Spleen (tissue), 11 donors: ENCODE results near the gene GPR176. TPM values are rescaled to one million over a fixed set of nuclear protein-coding genes. Genes with fewer than 3 reads are reported as not detected.

Experiments
- DNase-seq: peaks from one replicate; pipeline ENCODE4 v3.0.0-alpha.2; 2020
- H3K27ac ChIP-seq, 8 donors: fragments of 200-600 bp; sonication (generic) in 7 of 8; 1 replicate in 4 of 8; 2 replicates in 4 of 8; pipeline versions ENCODE4 v1.5.0 to v1.8.0; 2016 to 2021; ENCODE audit warnings: inconsistent platforms in 4 of 8, mild to moderate bottlenecking in 4 of 8, moderate library complexity in 1 of 8
- H3K27me3 ChIP-seq, 7 donors: fragments of 200-600 bp; sonication (generic) in 6 of 7; replicated peaks in 1 of 7; 1 replicate in 4 of 7; 2 replicates in 3 of 7; pipeline versions ENCODE4 v1.5.0 to v1.8.0; 2016 to 2021; ENCODE audit warnings: inconsistent platforms in 3 of 7, mild to moderate bottlenecking in 1 of 7
- H3K36me3 ChIP-seq, 6 donors: fragments of 200-600 bp; sonication (generic) in 5 of 6; 1 replicate in 4 of 6; 2 replicates in 2 of 6; pipeline versions ENCODE4 v1.5.0 to v1.8.0; 2016 to 2021; ENCODE audit warnings: inconsistent platforms in 2 of 6
- H3K4me1 ChIP-seq, 6 donors: fragments of 200-600 bp; sonication (generic) in 5 of 6; 1 replicate in 3 of 6; 2 replicates in 3 of 6; pipeline versions ENCODE4 v1.5.0 to v1.8.0; 2016 to 2021; ENCODE audit warnings: inconsistent platforms in 3 of 6
- H3K4me3 ChIP-seq, 8 donors: fragments of 200-600 bp; sonication (generic) in 7 of 8; 1 replicate in 4 of 8; 2 replicates in 4 of 8; pipeline versions ENCODE4 v1.5.0 to v1.8.0; 2016 to 2021; ENCODE audit warnings: inconsistent platforms in 4 of 8, mild to moderate bottlenecking in 4 of 8, moderate library complexity in 2 of 8
- H3K9me3 ChIP-seq, 8 donors: fragments of 200-600 bp; sonication (generic) in 7 of 8; 1 replicate in 4 of 8; 2 replicates in 4 of 8; pipeline versions ENCODE4 v1.5.0 to v1.8.0; 2016 to 2021; ENCODE audit warnings: inconsistent platforms in 4 of 8
- POLR2A ChIP-seq, 3 donors: fragments of 450-650 bp; IDR thresholded peaks; one replicate each; pipeline ENCODE4 v1.5.1; 2017; ENCODE audit warnings: antibody characterized with exemption in 3 of 3, mild to moderate bottlenecking in 1 of 3
- POLR2AphosphoS5 ChIP-seq, 3 donors: sonication (generic); formaldehyde crosslinking; IDR thresholded peaks; one replicate each; pipeline ENCODE4 v1.5.1; 2017; ENCODE audit warnings: antibody characterized with exemption in 3 of 3
- WGBS, 5 donors: extraction: QIAGEN DNeasy Blood & Tissue Kit in 3 of 5; methylation state at CpG; one replicate each; pipeline versions ENCODE4 v1.1.5 to v1.1.7; 2013 to 2018; 5-methylcytosine and 5-hydroxymethylcytosine counted together
- intact Hi-C: fragments of 100-400 bp; cut with DNase I; formaldehyde crosslinking; loops from one replicate; pipeline ENCODE4 v1.15.0; 2023; ENCODE audit warnings: low total_unique reads
- polyA plus RNA-seq, 3 donors: library from polyadenylated mRNA; stranded (reverse); fragments of 200-250 nt; gene quantifications; one replicate each; pipeline ENCODE4 v1.2.1, GENCODE V29; 2013
- total RNA-seq, 7 donors: library from RNA; depleted of rRNA in 3 of 7; stranded (reverse); fragments of >200 nt in 3 of 7; fragmentation: NEBNext Ultra II Directional in 4 of 7; extraction: Animal tissue kit (Norgen Biotek cat#: 25700) in 4 of 7; gene quantifications; one replicate each; pipeline versions ENCODE4 v1.1.0 to v1.2.1, GENCODE V29; 2016 to 2021
- TF ChIP-seq, protein P1 (sequence below), 11 experiments: fragments of 200-600 bp in 7 of 11; fragments of 450-650 bp in 4 of 11; sonication (generic) in 4 of 11; IDR thresholded peaks in 8 of 11; conservative IDR thresholded peaks in 3 of 11; 1 replicate in 7 of 11; 2 replicates in 4 of 11; pipeline versions ENCODE4 v1.4.0 to v1.8.0; 2016 to 2021; ENCODE audit warnings: antibody characterized with exemption in 11 of 11, inconsistent platforms in 4 of 11, mild to moderate bottlenecking in 1 of 11
- donor health status: healthy with polysubstance abuse.
- donor health status: DM: no; HTN: no; CAD: no; lungs with moderate emphysema.
- donor health status: DM: no; HTN: no; CAD: no.
- donor health status: Bipolar disorder and iron deficiency.
- donor health status: healthy.
- donor health status: DM: no; HTN: no; CAD: no.
- donor health status: DM: yes; HTN: yes; CAD: no.

Gene GPR176
- total and polyA plus RNA-seq, 10 donors, result 2.7 to 12.8 (median 5.1) TPM

DNA sequence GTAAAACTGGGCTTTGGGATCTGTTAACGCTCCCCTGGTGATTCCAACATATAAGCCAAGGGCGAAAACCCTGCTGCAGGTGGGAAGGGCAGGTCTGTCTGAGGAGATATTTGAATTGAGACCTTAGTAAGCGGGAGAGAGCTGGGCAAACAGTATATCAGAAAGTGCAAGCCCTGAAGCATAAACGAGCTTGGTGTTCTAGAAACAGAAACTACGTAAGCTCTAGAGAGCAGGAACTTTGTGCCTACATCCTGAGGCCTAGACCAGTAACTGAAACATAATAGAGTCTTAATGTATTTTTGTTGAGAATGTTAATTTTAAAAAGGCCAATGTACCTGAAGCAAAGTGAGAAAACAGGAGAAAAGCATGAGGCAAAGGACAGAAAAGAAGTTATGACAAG is 74.5 kb downstream of the GPR176 start:
- no peak for TF ChIP-seq POLR2AphosphoS5 (IDR thresholded peaks at IDR 0.05)
- TF ChIP-seq POLR2A (IDR thresholded peaks at IDR 0.05), result no peak
- H3K4me3 ChIP-seq, result no peak overlapping the region
- H3K9me3 ChIP-seq, result no peaks in the 10 kb centered on the region
- intact Hi-C loops, result no loop called here
- H3K27ac ChIP-seq, result no peak overlapping the region
- no peak for DNase-seq
- H3K4me1 ChIP-seq, result no peaks in the 10 kb centered on the region
- H3K27me3 ChIP-seq, result no peaks in the 10 kb centered on the region
- WGBS, 5 donors, result 84 to 90% (median 88%) methylated on average over 5 of the region's 5 CpGs
- no peaks in the 10 kb centered on the region for H3K36me3 ChIP-seq

DNA sequence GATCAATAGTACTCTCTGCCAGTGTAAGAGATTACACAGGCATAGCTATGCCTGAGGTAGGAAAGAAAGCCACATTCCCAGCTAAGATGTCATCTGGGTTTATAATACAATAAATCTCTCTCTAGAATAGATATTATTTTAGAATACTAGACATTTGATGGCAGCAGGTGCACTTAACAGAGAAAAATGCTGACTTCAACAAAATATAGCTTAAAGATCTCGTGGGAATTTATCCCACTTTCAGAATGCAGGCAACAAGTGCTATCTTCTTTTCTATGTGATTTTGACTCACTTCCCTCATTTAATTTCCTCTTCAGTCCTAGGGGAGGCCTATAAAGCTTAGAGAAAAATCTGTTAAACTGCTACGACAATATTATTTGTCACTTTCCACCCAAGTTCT is 76.5 kb downstream of the GPR176 start:
- Histone ChIP-seq H3K27me3 (no peaks in the 10 kb centered on the region), H3K9me3 (peaks cover 0 to 3% (median 0%) of the 10 kb centered on the region in 8 donors), H3K4me3 (no peak overlapping the region), H3K27ac (no peak overlapping the region), H3K36me3 (no peaks in the 10 kb centered on the region), H3K4me1 (no peaks in the 10 kb centered on the region)
- DNase-seq, result no peak
- 59 to 75% (median 67%) methylated on average over 2 of the region's 2 CpGs for WGBS, 5 donors
- no peak for TF ChIP-seq POLR2A (IDR thresholded peaks at IDR 0.05)
- no peak for TF ChIP-seq POLR2AphosphoS5 (IDR thresholded peaks at IDR 0.05)
- TF ChIP-seq, protein P1, sequence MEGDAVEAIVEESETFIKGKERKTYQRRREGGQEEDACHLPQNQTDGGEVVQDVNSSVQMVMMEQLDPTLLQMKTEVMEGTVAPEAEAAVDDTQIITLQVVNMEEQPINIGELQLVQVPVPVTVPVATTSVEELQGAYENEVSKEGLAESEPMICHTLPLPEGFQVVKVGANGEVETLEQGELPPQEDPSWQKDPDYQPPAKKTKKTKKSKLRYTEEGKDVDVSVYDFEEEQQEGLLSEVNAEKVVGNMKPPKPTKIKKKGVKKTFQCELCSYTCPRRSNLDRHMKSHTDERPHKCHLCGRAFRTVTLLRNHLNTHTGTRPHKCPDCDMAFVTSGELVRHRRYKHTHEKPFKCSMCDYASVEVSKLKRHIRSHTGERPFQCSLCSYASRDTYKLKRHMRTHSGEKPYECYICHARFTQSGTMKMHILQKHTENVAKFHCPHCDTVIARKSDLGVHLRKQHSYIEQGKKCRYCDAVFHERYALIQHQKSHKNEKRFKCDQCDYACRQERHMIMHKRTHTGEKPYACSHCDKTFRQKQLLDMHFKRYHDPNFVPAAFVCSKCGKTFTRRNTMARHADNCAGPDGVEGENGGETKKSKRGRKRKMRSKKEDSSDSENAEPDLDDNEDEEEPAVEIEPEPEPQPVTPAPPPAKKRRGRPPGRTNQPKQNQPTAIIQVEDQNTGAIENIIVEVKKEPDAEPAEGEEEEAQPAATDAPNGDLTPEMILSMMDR (IDR thresholded peaks at IDR 0.05 in 8 of 11, conservative IDR thresholded peaks at IDR 0.05 in 3 of 11), result no peak
- intact Hi-C loops, result no loop called here

DNA sequence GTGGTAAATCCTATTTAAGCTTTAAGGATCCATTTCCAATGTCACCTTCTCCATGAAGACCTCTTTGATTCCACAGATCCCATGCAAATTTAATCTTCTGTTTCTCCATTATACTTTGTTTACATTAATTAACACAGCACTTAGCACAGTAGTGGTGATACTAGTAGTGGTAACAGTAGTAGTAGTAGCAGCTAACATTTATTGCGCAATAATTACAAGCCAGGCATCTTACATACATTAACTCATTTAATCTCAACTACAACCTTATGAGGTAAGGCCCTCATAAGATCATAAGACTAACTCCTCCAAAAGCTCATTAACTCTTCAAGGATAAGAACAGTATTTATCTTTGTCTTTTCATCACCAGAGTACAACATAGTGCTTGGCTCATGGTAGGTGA is 82.6 kb downstream of the GPR176 start:
- Histone ChIP-seq H3K9me3 (peaks cover 0 to 3% (median 0%) of the 10 kb centered on the region in 8 donors), H3K4me3 (no peak overlapping the region), H3K27me3 (no peaks in the 10 kb centered on the region), H3K36me3 (no peaks in the 10 kb centered on the region), H3K4me1 (no peaks in the 10 kb centered on the region), H3K27ac (no peak overlapping the region)
- DNase-seq, result no peak
- no peak for TF ChIP-seq POLR2A (IDR thresholded peaks at IDR 0.05)
- TF ChIP-seq, protein P1 (IDR thresholded peaks at IDR 0.05 in 8 of 11, conservative IDR thresholded peaks at IDR 0.05 in 3 of 11), result no peak
- TF ChIP-seq POLR2AphosphoS5 (IDR thresholded peaks at IDR 0.05), result no peak
- intact Hi-C loops, result no loop called here
- 92 to 100% (median 98%) methylated on average over 1 of the region's 1 CpG for WGBS, 5 donors

DNA sequence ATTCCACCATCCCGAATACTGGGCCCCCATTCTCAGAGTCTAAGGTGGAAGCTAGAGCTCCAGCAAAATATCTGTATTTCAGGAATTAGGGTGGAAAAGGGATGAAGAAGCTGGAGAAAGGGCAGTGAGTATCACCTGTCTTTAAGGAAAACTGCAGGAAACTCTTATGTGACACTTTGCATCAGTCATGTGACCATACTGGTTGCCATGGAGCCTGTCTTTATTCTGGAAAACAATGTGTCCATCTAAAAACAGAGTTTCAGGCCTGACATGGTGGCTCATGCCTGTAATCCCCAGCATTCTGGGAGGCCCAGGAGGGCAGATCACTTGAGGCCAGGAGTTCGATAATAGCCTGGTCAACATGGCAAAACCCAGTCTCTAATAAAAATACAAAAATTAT is 84.5 kb downstream of the GPR176 start:
- 94 to 99% (median 94%) methylated on average over 2 of the region's 2 CpGs for WGBS, 5 donors
- no peaks in the 10 kb centered on the region for H3K36me3 ChIP-seq
- no peak overlapping the region for H3K4me3 ChIP-seq
- TF ChIP-seq POLR2A (IDR thresholded peaks at IDR 0.05) (no peak), POLR2AphosphoS5 (IDR thresholded peaks at IDR 0.05) (no peak)
- TF ChIP-seq, protein P1 (IDR thresholded peaks at IDR 0.05 in 8 of 11, conservative IDR thresholded peaks at IDR 0.05 in 3 of 11), result no peak
- DNase-seq, result no peak
- no peak overlapping the region for H3K27ac ChIP-seq
- no peaks in the 10 kb centered on the region for H3K27me3 ChIP-seq
- intact Hi-C loops, result no loop called here
- peaks cover 0 to 3% (median 0%) of the 10 kb centered on the region in 8 donors for H3K9me3 ChIP-seq
- H3K4me1 ChIP-seq, result no peaks in the 10 kb centered on the region

DNA sequence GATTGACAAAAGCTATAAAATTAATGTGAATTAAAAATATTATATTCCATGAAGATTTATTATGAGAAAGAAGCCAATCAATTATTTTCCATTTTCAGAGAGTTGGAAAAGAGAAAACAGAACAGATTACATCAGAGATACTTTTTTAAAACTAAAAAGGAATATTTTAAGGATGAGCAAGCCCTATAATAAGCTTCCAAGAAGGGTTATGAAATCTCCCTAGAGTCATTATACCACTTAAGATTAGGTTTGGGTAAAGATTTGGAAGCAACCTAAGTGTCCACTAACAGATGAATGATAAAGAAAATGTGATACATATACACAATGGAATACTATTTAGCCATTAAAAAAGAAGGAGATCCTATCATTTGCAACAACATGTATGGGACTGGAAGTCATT is 85.8 kb downstream of the GPR176 start:
- H3K36me3 ChIP-seq, result no peaks in the 10 kb centered on the region
- intact Hi-C loops, result no loop called here
- H3K4me1 ChIP-seq, result no peaks in the 10 kb centered on the region
- TF ChIP-seq, protein P1 (IDR thresholded peaks at IDR 0.05 in 8 of 11, conservative IDR thresholded peaks at IDR 0.05 in 3 of 11), result no peak
- no peak for TF ChIP-seq POLR2AphosphoS5 (IDR thresholded peaks at IDR 0.05)
- no peak for TF ChIP-seq POLR2A (IDR thresholded peaks at IDR 0.05)
- DNase-seq, result no peak
- peaks cover 0 to 3% (median 0%) of the 10 kb centered on the region in 8 donors for H3K9me3 ChIP-seq
- H3K27ac ChIP-seq, result no peak overlapping the region
- H3K4me3 ChIP-seq, result no peak overlapping the region
- H3K27me3 ChIP-seq, result no peaks in the 10 kb centered on the region
